ENCODE data around the gene C1QA.
"Not testable (repeated sequence)": the region's sequence is repeated elsewhere in the genome, so short reads cannot be mapped to it uniquely, and the experiment has no call there.

The C1QA gene

GRCh38 chr1:22676151-22676550 is 39.7 kb downstream of the C1QA start:
- DNase-seq, result not testable (repeated sequence)

GRCh38 chr1:22676916-22677583 is 40.6 kb downstream of the C1QA start:
- DNase-seq, result no peak

GRCh38 chr1:22677931-22678896 is 41.8 kb downstream of the C1QA start:
- no peak for DNase-seq

DNA sequence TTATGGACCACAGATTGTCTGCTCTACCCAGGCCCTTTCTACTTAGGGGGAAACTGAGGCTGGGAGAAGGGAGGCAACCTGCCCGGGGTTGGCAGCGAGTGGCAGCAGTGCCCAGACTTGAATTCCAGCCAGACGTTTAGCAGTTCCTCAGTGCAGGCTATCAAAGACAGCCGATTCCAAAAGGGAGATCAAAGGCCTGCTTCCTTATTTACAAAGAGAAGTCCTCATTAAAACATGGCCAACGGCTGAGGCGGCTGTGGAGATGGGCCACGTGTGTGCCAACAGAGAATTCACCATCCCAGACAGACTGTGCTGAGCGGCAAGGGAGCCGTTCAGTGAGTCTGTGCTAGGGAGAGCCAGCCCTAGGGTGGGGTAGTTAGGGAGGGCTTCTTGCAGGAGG is 44.3 kb downstream of the C1QA start:
- no peak for DNase-seq

DNA sequence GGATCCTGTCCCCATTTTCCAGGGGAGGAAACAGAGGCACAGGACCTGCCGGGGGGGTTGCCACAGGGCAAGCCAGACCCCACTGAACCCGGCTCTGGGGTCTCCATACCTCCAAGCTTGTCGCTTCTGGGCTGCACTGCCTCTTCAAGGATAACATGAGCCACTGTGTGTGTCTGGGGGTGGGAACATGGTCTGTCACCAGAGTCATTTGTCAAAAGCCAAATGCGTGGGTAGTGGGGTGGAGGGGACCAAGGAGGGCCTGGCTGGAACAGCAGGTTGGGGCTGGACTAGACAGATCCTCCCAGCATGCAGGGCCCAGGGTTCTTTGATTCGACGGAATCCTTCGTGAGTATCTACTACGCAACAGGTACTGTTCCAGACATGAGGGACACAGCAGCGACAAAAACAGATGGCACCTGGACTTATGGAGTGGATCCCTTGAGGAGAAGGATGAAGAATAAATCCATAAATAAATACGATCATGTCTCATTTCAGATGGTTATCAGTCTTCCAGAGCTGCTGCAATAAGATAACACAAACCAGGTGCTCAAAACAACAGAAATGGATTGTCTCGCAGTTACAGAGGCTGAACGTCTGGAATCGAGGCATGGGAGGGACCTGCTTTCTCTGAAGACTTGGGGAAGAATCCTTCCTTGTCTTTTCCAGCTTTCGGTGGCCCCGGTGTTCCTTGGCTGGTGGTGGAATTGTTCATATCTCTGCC is 45.3 kb downstream of the C1QA start:
- no peak for DNase-seq

DNA sequence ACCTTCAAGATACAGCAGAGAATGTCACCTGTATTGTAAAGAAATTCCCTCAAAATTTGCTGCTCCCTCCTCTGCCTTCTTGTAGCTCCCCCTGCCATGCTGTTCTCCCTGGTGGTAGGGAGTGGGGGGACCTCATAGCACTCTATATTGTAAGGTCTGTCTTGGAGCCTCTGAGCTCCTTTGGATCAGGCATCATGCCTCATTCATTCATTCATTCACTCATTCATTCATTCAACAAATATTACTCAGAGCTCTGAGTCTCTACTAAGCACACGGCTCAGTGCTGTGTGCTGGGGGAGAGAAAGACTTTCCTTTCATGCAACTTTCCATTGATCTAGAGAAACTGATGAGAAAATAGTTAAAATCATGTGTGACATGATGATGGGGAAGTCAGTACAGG is 47.1 kb downstream of the C1QA start:
- DNase-seq, result no peak

DNA sequence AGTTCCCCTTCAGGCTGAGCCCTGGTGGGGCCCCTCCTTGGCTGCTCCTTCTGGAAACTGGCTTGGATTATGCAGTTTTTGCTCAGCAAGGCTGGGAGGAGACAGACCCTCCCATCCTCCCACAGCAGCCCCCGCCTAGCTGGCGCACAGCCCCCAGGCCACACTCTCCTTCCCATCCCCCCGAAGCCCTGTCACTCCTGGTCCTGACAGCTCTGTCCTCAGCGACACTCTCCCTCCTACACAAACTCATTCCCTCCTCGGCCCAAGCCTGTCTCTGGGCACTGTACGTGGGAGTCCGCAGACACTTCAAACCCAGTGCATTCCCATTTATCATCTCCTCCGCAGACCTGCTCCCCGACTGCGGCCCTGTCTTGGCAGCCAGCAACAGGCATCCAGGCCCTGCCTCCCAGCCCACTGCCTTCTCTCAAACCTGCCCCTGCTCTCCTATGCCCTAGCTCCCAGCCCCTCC is 49.2 kb downstream of the C1QA start:
- DNase-seq, result no peak

- DNase-seq, result no peak
These were observed 50.8 kb downstream of the C1QA start for GRCh38 chr1:22687191-22687590.

DNA sequence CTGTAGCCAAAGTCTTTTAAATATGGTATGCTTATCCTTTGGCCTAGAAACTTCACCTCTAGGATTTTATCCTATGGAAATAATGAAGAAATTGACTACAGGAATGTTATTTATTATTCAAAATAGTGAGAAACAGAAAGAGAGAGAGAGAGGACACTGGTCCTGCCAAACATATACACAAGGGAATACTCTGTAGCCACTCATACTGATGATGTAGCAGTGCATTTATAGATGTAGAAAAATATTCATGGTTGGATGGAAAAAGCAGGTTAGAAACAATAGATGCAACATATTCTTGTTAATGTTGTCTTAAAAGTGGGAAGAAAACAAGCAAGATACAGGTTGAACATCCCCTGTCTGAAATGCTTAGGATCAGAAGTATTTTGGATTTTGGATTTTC is 52.0 kb downstream of the C1QA start:
- no peak for DNase-seq

Measured in COR-L47 (cell line).